Adrenal gland (tissue), 5 donors: ENCODE measurements around the gene RNF126.

ENCODE experiments used
- CTCF ChIP-seq, 6 experiments: fragments of 450-650 bp in 4 of 6; fragments of 200-600 bp in 2 of 6; sonication (generic) in 1 of 6; IDR thresholded peaks; 1 replicate in 5 of 6; 2 replicates in 1 of 6; pipeline versions ENCODE4 v1.5.1 to v1.8.0; 2016 to 2021; ENCODE audit warnings: antibody characterized with exemption in 6 of 6, mild to moderate bottlenecking in 2 of 6, moderate library complexity in 1 of 6
- POLR2A ChIP-seq, 2 donors: fragments of 450-650 bp; IDR thresholded peaks; one replicate each; pipeline ENCODE4 v1.6.1; 2017; ENCODE audit warnings: antibody characterized with exemption in 2 of 2, mild to moderate bottlenecking in 2 of 2, moderate library complexity in 1 of 2
- donor health status: DM: no; HTN: no; CAD: no.

DNA sequence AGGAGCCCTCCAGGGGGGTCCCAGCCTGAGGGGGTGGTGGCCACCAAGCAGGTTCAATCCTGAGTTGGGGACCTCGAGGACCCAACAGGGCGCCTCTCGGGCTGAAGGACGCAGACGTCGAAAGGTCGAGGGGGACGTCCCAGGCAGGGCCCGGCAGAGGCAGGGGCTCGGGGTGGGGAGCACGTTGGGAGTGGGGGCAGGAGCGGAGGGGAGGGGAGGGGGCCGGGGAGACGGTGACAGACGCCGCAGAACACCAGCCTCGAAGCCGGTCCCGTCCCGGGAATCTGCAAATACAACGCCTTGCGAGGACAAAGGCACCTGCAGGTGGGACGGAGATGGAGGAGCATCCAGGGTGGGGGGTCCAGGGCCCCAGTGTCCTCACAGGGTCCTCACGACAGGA is 19.3 kb downstream of the RNF126 start:
- no peak for TF ChIP-seq POLR2A (IDR thresholded peaks at IDR 0.05)
- no peak for TF ChIP-seq CTCF (IDR thresholded peaks at IDR 0.05)
